ENCODE data around the gene CCDC106.

CCDC106 gene

DNA sequence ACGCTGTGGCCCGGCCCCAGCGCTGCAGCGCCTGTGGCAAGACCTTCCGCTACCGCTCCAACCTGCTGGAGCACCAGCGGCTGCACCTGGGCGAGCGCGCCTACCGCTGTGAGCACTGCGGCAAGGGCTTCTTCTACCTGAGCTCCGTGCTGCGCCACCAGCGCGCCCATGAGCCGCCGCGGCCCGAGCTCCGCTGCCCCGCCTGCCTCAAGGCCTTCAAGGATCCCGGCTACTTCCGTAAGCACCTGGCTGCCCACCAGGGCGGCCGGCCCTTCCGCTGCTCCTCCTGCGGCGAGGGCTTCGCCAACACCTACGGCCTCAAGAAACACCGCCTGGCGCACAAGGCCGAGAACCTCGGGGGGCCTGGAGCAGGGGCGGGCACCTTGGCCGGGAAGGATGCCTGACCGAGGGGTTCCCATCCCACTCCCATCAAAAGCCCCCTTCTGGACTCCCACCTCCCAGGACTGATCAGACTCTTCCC, 31.6 kb upstream of the CCDC106 start:
- H3K4me1 ChIP-seq, result peaks cover 10% of the 10 kb centered on the region
- no peak for TF ChIP-seq CTCF (IDR thresholded peaks at IDR 0.05)
- no peak overlapping the region for H3K4me2 ChIP-seq (ENCODE audit: low read length)
- no peak overlapping the region for H3K4me3 ChIP-seq (ENCODE audit: low read depth, low read length)
- H3K9me3 ChIP-seq (ENCODE audit: control insufficient read depth, low read length), result no peaks in the 10 kb centered on the region
- no peak overlapping the region for H3K27ac ChIP-seq
- no peak overlapping the region for H2AFZ ChIP-seq
- no peaks in the 10 kb centered on the region for H3K36me3 ChIP-seq (ENCODE audit: control insufficient read depth, insufficient read depth, low read length)
- H3K27me3 ChIP-seq (ENCODE audit: control insufficient read depth, insufficient read depth, low read length), result no peaks in the 10 kb centered on the region
- no peak overlapping the region for H3K9ac ChIP-seq
- peaks cover 8% of the 10 kb centered on the region for H3K79me2 ChIP-seq

DNA sequence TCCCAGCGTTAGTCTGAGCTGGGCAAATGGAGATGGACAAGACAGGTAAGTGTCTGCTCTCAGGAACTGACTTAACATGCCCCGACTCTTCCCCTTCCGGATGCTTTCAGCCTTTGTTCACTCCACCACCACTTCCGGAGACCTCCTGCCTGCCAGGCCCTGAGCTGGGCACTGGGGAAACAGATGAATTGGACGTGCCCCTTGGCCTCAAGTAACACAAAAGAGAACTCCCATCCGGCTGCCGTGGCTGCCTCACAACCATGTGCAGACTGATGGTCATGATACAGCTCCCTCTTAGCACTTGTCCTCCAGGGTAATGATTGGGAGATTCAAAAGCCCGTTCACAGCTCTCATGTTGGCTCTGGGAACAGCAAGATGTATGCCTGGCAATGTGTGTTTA, 30.6 kb upstream of the CCDC106 start:
- Histone ChIP-seq H3K9ac (no peak overlapping the region), H3K9me3 (ENCODE audit: control insufficient read depth, low read length) (no peaks in the 10 kb centered on the region), H3K79me2 (peaks cover 8% of the 10 kb centered on the region), H3K27me3 (ENCODE audit: control insufficient read depth, insufficient read depth, low read length) (no peaks in the 10 kb centered on the region), H3K36me3 (ENCODE audit: control insufficient read depth, insufficient read depth, low read length) (no peaks in the 10 kb centered on the region), H2AFZ (no peak overlapping the region), H3K4me1 (peaks cover under 1% of the 10 kb centered on the region), H3K27ac (no peak overlapping the region), H3K4me2 (ENCODE audit: low read length) (no peak overlapping the region), H3K4me3 (ENCODE audit: low read depth, low read length) (no peak overlapping the region)
- TF ChIP-seq CTCF (IDR thresholded peaks at IDR 0.05), result no peak

- TF ChIP-seq CTCF (IDR thresholded peaks at IDR 0.05), result no peak
- Histone ChIP-seq H3K4me2 (ENCODE audit: low read length) (no peak overlapping the region), H3K4me3 (ENCODE audit: low read depth, low read length) (no peak overlapping the region), H2AFZ (no peak overlapping the region), H3K27me3 (ENCODE audit: control insufficient read depth, insufficient read depth, low read length) (no peaks in the 10 kb centered on the region), H3K36me3 (ENCODE audit: control insufficient read depth, insufficient read depth, low read length) (no peaks in the 10 kb centered on the region), H3K79me2 (peaks cover 2% of the 10 kb centered on the region), H3K4me1 (no peaks in the 10 kb centered on the region), H3K9ac (no peak overlapping the region), H3K27ac (no peak overlapping the region), H3K9me3 (ENCODE audit: control insufficient read depth, low read length) (no peaks in the 10 kb centered on the region)
These were observed 29.6 kb upstream of the CCDC106 start for GRCh38 chr19:55618426-55618825.

DNA sequence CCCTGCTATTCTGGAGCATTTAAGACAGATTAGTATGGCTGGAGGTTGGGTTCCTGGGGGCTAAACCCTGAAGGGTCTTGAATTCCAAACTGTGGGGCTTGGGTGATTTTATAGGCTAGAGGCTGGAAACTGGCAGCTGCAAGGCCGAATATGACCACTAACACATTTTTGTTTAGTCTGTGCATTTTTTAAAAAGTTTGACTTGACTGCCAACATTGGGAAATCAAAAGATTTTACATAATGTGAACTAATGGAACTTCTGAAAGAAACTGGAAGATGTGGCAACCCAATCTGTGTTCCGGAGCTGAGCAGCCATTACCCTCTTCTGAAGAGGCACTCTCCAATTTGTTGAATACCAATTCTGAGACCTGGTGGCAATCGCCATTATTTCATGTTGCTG, 28.7 kb upstream of the CCDC106 start:
- H3K4me1 ChIP-seq, result no peaks in the 10 kb centered on the region
- TF ChIP-seq CTCF (IDR thresholded peaks at IDR 0.05), result no peak
- no peak overlapping the region for H3K9ac ChIP-seq
- peaks cover 2% of the 10 kb centered on the region for H3K79me2 ChIP-seq
- no peaks in the 10 kb centered on the region for H3K36me3 ChIP-seq (ENCODE audit: control insufficient read depth, insufficient read depth, low read length)
- H3K27ac ChIP-seq, result no peak overlapping the region
- H3K4me2 ChIP-seq (ENCODE audit: low read length), result no peak overlapping the region
- H3K9me3 ChIP-seq (ENCODE audit: control insufficient read depth, low read length), result no peaks in the 10 kb centered on the region
- no peak overlapping the region for H3K4me3 ChIP-seq (ENCODE audit: low read depth, low read length)
- no peak overlapping the region for H2AFZ ChIP-seq
- no peaks in the 10 kb centered on the region for H3K27me3 ChIP-seq (ENCODE audit: control insufficient read depth, insufficient read depth, low read length)

DNA sequence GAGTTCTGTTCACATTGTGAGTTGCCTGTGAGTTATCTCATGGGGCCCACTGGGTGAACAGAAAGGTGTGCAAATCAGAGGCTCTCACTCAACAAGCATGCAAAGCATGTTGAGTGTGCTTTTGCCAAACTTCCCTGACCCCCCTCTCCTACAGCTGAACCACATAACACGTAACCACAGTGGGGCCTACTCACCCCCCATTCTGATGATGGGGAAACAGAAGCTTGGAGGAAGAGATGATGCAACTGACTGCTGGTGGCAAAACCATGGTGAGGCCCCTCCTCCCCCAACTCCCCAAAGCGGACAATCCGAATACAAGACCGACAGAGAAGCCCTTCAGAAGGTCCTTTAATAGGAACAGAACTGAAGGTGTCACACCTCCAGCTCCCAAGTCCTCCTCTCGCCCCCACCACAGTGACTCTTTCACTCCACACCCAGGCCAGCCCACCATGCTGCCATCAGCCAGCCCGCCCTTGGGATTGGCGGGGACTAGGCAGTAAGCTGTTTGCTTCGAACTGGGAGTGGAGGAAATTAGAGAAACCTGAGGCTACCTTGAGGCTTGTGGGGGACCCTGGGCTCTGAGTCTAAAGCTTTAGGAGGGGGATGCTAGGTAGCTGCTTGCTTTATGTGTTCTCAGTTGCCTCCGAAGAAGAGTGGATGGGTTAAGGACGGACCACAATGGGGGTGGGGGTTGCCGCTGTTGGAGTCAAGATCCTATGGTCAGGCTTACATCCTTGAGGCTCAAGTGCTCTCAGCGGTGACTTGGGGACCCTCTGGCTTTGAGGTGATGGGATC, 27.4 kb upstream of the CCDC106 start:
- no peaks in the 10 kb centered on the region for H3K9me3 ChIP-seq (ENCODE audit: control insufficient read depth, low read length)
- no peaks in the 10 kb centered on the region for H3K4me1 ChIP-seq
- TF ChIP-seq CTCF (IDR thresholded peaks at IDR 0.05), result no peak
- no peak overlapping the region for H3K4me3 ChIP-seq (ENCODE audit: low read depth, low read length)
- H3K36me3 ChIP-seq (ENCODE audit: control insufficient read depth, insufficient read depth, low read length), result no peaks in the 10 kb centered on the region
- H2AFZ ChIP-seq, result no peak overlapping the region
- H3K27me3 ChIP-seq (ENCODE audit: control insufficient read depth, insufficient read depth, low read length), result no peaks in the 10 kb centered on the region
- H3K27ac ChIP-seq, result no peak overlapping the region
- no peak overlapping the region for H3K4me2 ChIP-seq (ENCODE audit: low read length)
- peaks cover 2% of the 10 kb centered on the region for H3K79me2 ChIP-seq
- no peak overlapping the region for H3K9ac ChIP-seq
